Kidney (tissue), 14 donors: ENCODE measurements around the gene CHID1. TPM values are rescaled to one million over a fixed set of nuclear protein-coding genes. Genes with fewer than 3 reads are reported as not detected.

Experiments used
- DNase-seq, 5 donors: peaks; one replicate each; pipeline ENCODE4 v3.0.0-alpha.2; 2013 to 2020
- FAIRE-seq: peaks from 2 replicates; lab custom pipeline; 2012; peaks lifted over from hg19 to GRCh38; lab: Jason Lieb, UNC
- H3K27ac ChIP-seq, 2 donors: one replicate each; pipeline ENCODE4 v1.7.0; 2013; ENCODE audit warnings: low read depth in 2 of 2, low read length in 2 of 2, inconsistent platforms in 1 of 2
- H3K27me3 ChIP-seq: one replicate; pipeline ENCODE4 v1.7.1; 2013; ENCODE audit warnings: low read length, inconsistent platforms; ENCODE audit not compliant: control insufficient read depth, insufficient read depth
- H3K36me3 ChIP-seq, 3 donors: one replicate each; pipeline versions ENCODE4 v1.7.0 to v1.7.1; 2013; ENCODE audit warnings: low read length in 3 of 3, control low read depth in 1 of 3, inconsistent platforms in 1 of 3; ENCODE audit not compliant: insufficient read depth in 3 of 3, control insufficient read depth in 2 of 3
- H3K4me1 ChIP-seq, 3 donors: one replicate each; pipeline versions ENCODE4 v1.7.0 to v1.7.1; 2013; ENCODE audit warnings: low read length in 3 of 3, inconsistent platforms in 1 of 3, low read depth in 1 of 3; ENCODE audit not compliant: control insufficient read depth in 2 of 3, insufficient read depth in 2 of 3
- H3K4me3 ChIP-seq, 3 donors: one replicate each; pipeline versions ENCODE4 v1.7.0 to v1.8.1; 2013; ENCODE audit warnings: low read length in 3 of 3, control low read depth in 1 of 3, inconsistent platforms in 1 of 3
- H3K9ac ChIP-seq, 3 donors: one replicate each; pipeline versions ENCODE4 v1.7.0 to v1.7.1; 2013; ENCODE audit warnings: low read length in 3 of 3, control low read depth in 1 of 3, inconsistent platforms in 1 of 3
- H3K9me3 ChIP-seq, 3 donors: one replicate each; pipeline versions ENCODE4 v1.7.0 to v1.7.1; 2013; ENCODE audit warnings: low read length in 3 of 3, control low read depth in 1 of 3, inconsistent platforms in 1 of 3; ENCODE audit not compliant: control insufficient read depth in 2 of 3, insufficient read depth in 1 of 3
- intact Hi-C: fragments of 100-400 bp; cut with DNase I; formaldehyde crosslinking; loops from one replicate; pipeline ENCODE4 v1.11.1; 2022
- polyA plus RNA-seq: library from polyadenylated mRNA; stranded (reverse); fragments of 350-450 nt; fragmentation: Illumina TruSeq; extraction: RNeasy Lipid Tissue Mini Kit (QIAGEN cat#74804); gene quantifications from one replicate; pipeline ENCODE4 v1.2.3, GENCODE V29; 2014; ENCODE audit warnings: low read depth, low replicate concordance; ENCODE audit not compliant: insufficient read depth
- total RNA-seq: library from RNA; stranded (reverse); fragmentation: NEBNext Ultra II Directional; extraction: Animal tissue kit (Norgen Biotek cat#: 25700); gene quantifications from one replicate; pipeline ENCODE4 v1.2.1, GENCODE V29; 2021
- TF ChIP-seq, protein P1 (sequence below): IDR thresholded peaks from 3 replicates; pipeline ENCODE4 v1.5.1; 2012; ENCODE audit warnings: mild to moderate bottlenecking, moderate library complexity, borderline replicate concordance; ENCODE audit not compliant: insufficient read depth; ENCODE audit errors: extremely low read depth
- donor health status: control.
- donor health status: control.
- donor health status: control.
- donor health status: control.
- donor health status: control.
- donor health status: DM: yes; HTN: yes; CAD: no.
- donor health status: Normal renal cell carcinoma (clear cell type).

Gene CHID1
- total and polyA plus RNA-seq, 2 donors from 2014 or later: 82.2 to 128 TPM

DNA sequence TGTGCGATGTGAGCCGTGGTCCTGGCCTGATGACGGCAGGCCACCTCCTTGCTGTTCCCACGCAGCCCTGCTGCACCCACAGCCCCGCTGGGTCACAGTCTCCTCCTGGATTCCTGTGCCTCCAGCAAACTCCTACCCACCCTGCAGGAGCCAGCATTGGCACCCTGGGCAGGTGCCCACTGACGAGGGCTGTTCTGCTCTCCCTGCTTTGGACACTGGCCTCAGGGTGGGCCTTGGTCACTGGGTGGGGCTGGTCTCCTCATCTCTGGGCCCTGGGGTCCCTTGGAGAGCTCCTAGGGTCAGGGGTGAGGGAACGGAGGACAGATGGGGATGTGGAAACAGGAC, 55.3 kb downstream of the CHID1 start:
- Histone ChIP-seq H3K27ac (no peak overlapping the region), H3K36me3 (no peaks in the 10 kb centered on the region), H3K4me1 (peaks cover 0 to 18% (median 5%) of the 10 kb centered on the region in 3 donors), H3K9ac (no peak overlapping the region), H3K27me3 (no peaks in the 10 kb centered on the region), H3K4me3 (no peak overlapping the region), H3K9me3 (no peaks in the 10 kb centered on the region)
- DNase-seq (no peak), FAIRE-seq (no peak)
- intact Hi-C loops: loop anchor here (10.0 kb wide), 1 partner anchor 189 kb away; no protein-coding TSS in a partner anchor
- TF ChIP-seq, protein P1, sequence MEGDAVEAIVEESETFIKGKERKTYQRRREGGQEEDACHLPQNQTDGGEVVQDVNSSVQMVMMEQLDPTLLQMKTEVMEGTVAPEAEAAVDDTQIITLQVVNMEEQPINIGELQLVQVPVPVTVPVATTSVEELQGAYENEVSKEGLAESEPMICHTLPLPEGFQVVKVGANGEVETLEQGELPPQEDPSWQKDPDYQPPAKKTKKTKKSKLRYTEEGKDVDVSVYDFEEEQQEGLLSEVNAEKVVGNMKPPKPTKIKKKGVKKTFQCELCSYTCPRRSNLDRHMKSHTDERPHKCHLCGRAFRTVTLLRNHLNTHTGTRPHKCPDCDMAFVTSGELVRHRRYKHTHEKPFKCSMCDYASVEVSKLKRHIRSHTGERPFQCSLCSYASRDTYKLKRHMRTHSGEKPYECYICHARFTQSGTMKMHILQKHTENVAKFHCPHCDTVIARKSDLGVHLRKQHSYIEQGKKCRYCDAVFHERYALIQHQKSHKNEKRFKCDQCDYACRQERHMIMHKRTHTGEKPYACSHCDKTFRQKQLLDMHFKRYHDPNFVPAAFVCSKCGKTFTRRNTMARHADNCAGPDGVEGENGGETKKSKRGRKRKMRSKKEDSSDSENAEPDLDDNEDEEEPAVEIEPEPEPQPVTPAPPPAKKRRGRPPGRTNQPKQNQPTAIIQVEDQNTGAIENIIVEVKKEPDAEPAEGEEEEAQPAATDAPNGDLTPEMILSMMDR: no peak

DNA sequence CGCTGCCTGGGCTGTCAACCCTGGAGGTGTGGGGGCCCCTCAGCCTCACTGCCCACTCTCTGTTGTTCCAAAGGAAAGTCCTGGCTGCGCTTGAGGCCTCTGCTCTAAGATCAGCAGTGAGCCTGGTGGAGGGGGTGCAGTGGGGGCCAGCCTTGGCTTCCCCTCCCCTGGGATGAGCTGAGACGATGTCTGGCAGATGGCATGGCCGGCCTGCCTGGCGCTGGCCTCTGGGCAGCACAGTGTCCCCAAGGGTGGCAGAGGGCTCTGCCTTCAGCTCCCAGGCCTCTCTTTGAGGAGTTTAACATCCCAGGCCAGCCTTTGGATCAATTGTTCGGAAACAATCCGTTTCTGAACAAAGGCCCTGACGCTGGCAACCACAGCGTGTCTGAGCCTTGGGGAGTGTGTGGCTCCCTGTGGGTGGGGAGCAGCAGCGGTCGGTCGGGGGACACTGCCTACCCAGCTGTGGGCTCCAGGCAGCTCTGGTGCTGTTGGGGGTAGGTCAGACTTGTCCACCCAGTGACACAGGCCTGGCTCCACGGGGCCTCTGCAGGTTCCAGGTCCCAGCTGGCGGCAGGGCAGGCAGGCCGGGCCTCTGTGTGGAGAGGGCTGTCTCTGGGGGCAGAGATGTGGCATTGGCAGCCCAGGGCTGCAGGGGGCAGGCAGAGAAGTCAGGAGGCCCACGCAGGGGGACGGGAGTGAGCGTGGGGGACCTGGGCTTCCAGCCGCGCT, 55.8 kb downstream of the CHID1 start:
- FAIRE-seq (no peak), DNase-seq (no peak)
- H3K4me3 ChIP-seq: no peak overlapping the region
- no peak overlapping the region for H3K27ac ChIP-seq
- TF ChIP-seq, protein P1: no peak
- no peaks in the 10 kb centered on the region for H3K36me3 ChIP-seq
- no peaks in the 10 kb centered on the region for H3K9me3 ChIP-seq
- intact Hi-C loops: loop anchor here (10.0 kb wide), 1 partner anchor 190 kb away; no protein-coding TSS in a partner anchor
- H3K4me1 ChIP-seq: peaks cover 0 to 12% (median 4%) of the 10 kb centered on the region in 3 donors
- no peak overlapping the region for H3K9ac ChIP-seq
- H3K27me3 ChIP-seq: no peaks in the 10 kb centered on the region

DNA sequence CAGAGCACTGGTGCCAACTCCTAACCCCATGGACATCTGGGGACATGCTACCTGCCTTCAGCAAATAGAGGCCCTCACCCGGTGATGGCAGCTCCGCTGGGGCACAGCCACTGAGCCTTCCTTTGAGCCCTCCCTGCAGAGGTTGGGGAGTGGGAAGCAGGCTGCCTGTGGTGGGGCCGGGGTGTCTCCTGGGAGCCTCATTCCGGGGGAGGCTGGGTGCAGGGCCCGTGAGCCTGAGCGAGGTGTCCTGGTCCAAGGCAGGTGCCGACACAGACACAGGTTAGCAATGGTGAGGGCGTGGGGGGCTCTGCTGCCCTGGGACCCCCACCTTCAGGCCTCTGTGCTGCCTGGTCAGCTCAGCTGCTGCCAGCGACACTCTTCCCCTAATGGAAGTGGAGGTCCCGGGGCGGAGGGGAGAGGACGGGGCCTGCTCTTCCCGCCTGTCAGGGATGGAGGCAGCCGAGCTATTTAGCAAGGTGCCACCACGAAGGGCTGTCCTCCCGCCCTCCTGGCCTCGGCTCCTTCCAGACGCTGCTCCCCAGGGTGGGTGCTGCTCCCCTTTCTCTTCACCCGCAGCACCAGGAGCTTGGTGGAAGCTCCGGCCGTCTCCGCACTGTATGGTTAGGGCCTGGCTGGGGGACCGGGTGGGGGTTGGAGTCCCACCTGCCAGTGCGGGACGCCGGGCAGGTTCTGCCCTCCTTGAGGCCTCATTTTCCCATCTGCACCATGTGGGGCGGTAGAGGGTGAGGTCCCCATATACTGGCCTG, 56.7 kb downstream of the CHID1 start:
- intact Hi-C loops: loop anchor here (10.0 kb wide), 1 partner anchor 191 kb away; no protein-coding TSS in a partner anchor
- DNase-seq: no peak
- Histone ChIP-seq H3K9me3 (no peaks in the 10 kb centered on the region), H3K4me3 (no peak overlapping the region), H3K36me3 (no peaks in the 10 kb centered on the region), H3K27ac (no peak overlapping the region), H3K27me3 (no peaks in the 10 kb centered on the region), H3K9ac (no peak overlapping the region), H3K4me1 (peaks cover 0 to 10% (median 0%) of the 10 kb centered on the region in 3 donors)
- TF ChIP-seq, protein P1: no peak
- no peak for FAIRE-seq
